Epithelial cell of proximal tubule (primary cell): Measurements from ENCODE around the gene FCHSD1. TPM values are rescaled to one million over a fixed set of nuclear protein-coding genes. Genes with fewer than 3 reads are reported as not detected.
"Not testable (repeated sequence)": the region's sequence is repeated elsewhere in the genome, so short reads cannot be mapped to it uniquely, and the experiment has no call there.

ENCODE experiments used
- DNase-seq: peaks from one replicate; pipeline ENCODE4 v3.0.0-alpha.2; 2011; ENCODE audit warnings: low read depth
- H3K4me3 ChIP-seq: 2 replicates; pipeline ENCODE4 v1.5.1; 2011; ENCODE audit warnings: low read depth, mild to moderate bottlenecking, low read length
- CTCF ChIP-seq: conservative IDR thresholded peaks from 2 replicates; pipeline ENCODE4 v1.5.1; 2012; ENCODE audit warnings: low read depth, mild to moderate bottlenecking, low read length
- total RNA-seq: library from RNA; depleted of rRNA; stranded (reverse); fragments of >200 nt; gene quantifications from 2 replicates; pipeline ENCODE4 v1.2.3, GENCODE V29; 2015

FCHSD1 gene
- total RNA-seq, 1 donor from 2014 or later: 43.1 TPM

DNA sequence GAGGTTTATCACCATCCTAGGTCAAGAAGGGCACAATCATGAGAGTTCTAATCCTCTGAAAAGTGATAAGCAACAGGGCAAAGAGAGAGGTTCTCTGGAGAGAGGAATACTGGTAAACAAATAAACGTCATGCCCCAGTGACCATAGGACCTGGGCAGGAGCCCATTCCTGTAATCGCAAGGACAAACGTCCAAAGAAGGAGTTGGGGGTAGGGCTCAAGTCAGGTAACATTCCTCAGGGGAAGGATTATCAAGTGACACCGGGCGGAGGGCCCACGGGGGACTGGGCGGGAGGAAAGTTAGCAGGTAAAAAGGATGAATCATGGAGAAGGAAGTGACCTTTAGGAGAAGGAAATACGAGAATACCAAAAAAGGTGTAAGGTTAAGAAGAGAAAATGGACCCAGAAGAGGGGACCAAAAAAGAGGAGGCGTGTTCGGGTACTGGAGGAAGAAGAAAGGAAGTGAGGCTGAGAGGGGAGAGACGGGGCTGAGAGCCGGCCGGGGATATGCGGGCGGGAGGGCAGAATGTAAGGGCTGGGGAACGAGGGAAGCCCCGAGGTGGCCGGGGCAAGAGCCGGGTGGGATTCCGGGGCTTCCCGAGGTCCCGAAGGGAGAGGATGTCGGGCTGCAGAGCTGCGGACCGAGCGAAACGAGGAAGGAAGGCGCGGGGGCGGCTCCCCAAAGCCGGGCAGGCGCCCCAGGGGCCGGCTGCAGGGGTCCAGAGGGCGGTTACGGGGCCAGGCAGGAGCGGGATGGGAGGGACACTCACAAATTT, 33.0 kb downstream of the FCHSD1 start:
- peak overlapping the region; percentile 79 for H3K4me3 ChIP-seq
- TF ChIP-seq CTCF: no peak
- no peak for DNase-seq

DNA sequence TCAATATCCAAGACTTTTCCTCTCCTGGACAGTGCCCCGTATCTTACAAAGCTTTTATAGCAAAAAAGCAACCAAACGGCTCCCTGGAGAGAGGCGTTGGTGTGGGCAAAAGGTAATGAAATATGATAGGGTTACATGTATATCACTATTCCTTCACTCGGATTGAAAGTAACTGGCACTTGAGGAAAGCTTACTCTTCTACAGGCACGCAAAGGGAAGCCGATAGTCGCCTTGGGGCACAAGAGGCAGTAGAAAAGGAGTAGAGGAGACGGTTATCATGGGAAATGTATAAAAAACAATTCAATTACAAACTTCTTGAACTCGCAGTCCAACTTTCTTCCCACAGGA, 33.6 kb downstream of the FCHSD1 start:
- TF ChIP-seq CTCF: no peak
- peak overlapping the region; percentile 79 for H3K4me3 ChIP-seq
- DNase-seq: no peak

GRCh38 chr5:141617128-141617527, 34.1 kb downstream of the FCHSD1 start:
- no peak for DNase-seq
- H3K4me3 ChIP-seq: peak overlapping the region; percentile 79
- no peak for TF ChIP-seq CTCF

DNA sequence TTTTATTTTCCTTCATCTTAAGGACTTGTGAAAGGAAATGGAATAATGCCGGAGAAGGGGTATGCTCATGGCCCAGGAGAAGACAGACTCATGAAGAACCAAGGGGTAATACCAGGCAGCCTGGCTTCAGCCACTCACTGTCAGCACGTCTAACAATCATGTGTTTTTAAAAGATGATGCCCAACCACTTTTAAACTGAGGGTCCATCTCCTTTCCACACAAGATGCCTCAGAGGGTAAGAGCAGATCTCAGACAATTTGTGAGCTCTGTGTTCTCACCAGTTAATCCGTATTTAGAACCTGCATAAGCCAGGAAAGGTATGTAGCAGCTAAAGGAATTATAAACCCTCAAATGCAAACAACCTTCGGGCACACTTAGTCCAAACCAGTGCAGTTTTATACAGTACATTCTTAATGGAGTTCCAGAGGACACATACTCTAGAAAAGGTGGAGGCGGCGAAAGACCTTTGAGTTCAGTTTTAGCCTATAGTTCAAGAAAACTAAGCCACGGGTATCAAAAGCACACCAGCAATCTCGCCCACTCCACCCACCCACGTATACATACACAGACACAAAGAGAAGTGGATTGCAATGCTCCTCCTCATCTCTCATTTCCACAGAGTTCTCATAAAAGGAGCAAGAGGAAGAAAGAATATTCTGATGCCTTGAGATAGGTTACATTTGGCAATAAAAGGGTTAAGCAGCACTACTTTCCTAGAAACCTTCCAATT, 35.1 kb downstream of the FCHSD1 start:
- H3K4me3 ChIP-seq: peak overlapping the region; percentile 79
- DNase-seq: no peak
- TF ChIP-seq CTCF: no peak

- DNase-seq: no peak
- no peak for TF ChIP-seq CTCF
- no peak overlapping the region for H3K4me3 ChIP-seq
Measured at GRCh38 chr5:141613344-141613743, 37.9 kb downstream of the FCHSD1 start.

DNA sequence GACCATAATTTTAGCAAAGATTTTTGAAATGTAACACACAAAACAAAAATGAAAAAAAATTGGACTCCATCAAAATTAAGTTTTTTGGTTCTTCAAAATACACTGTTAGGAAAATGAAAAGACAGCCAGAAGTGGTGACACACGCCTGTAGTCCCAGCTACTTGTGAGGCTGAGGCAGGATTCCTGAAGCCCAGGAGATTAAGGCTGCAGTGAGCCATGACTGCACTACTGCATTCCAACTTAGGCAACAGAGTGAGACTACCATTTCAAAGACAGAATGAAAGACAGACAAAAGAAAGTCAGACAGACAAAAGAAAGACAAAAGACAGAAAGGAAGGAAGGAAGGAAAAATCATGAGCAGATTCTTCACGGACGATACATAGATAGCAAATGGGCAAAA, 39.9 kb downstream of the FCHSD1 start:
- peak; percentile 50 for DNase-seq
- no peak for TF ChIP-seq CTCF
- H3K4me3 ChIP-seq: no peak overlapping the region

DNA sequence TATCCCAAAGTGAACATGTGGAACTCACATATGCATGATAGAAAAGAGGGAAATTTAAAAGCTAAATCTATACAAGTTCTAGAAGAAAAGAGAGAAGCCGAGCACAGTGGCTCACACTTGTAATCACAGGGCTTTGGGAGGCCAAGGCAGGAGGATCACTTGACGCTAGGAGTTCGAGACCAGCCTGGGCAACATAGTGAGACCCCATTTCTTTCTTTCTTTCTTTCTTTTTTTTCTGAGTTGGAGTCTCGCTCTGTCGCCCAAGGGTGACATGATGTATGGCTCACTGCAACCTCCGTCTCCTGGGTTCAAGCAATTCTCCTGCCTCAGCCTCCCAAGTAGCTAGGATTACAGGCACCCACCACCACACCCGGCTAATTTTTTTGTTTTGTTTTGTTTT, 41.3 kb downstream of the FCHSD1 start:
- H3K4me3 ChIP-seq, DNase-seq: not testable (repeated sequence)
